Measurements from ENCODE around the gene SPATA2.

The SPATA2 gene

GRCh38 chr20:49935746-49936152 is 20.4 kb upstream of the SPATA2 start:
- no peak for DNase-seq (ENCODE audit: low read depth)

- no peak for DNase-seq (ENCODE audit: low read depth)
Measured at GRCh38 chr20:49929142-49929494, 13.8 kb upstream of the SPATA2 start.

GRCh38 chr20:49928411-49929141 is 13.2 kb upstream of the SPATA2 start:
- peak; percentile 62 for DNase-seq (ENCODE audit: low read depth)

GRCh38 chr20:49925901-49926454 is 10.6 kb upstream of the SPATA2 start:
- DNase-seq (ENCODE audit: low read depth) = no peak

GRCh38 chr20:49924247-49924646 is 8.9 kb upstream of the SPATA2 start:
- DNase-seq (ENCODE audit: low read depth) = no peak

- no peak for DNase-seq (ENCODE audit: low read depth)
Measured at GRCh38 chr20:49919461-49919860, 4.1 kb upstream of the SPATA2 start.

- no peak for DNase-seq (ENCODE audit: low read depth)
Measured at GRCh38 chr20:49919009-49919408, 3.7 kb upstream of the SPATA2 start.

- no peak for DNase-seq (ENCODE audit: low read depth)
Measured at GRCh38 chr20:49918446-49918845, 3.1 kb upstream of the SPATA2 start.

- no peak for DNase-seq (ENCODE audit: low read depth)
Measured at GRCh38 chr20:49916146-49917002, 1.0 kb upstream of the SPATA2 start.

- DNase-seq (ENCODE audit: low read depth) = no peak
Measured at GRCh38 chr20:49915118-49915379, 280 bp downstream of the SPATA2 start.

- no peak for DNase-seq (ENCODE audit: low read depth)
Measured at GRCh38 chr20:49914310-49915117, 815 bp downstream of the SPATA2 start.

- DNase-seq (ENCODE audit: low read depth) = no peak
Measured at GRCh38 chr20:49913399-49914047, 1.8 kb downstream of the SPATA2 start.

- DNase-seq (ENCODE audit: low read depth) = no peak
Measured at GRCh38 chr20:49910340-49910706, 5.0 kb downstream of the SPATA2 start.

- no peak for DNase-seq (ENCODE audit: low read depth)
Measured at GRCh38 chr20:49909499-49910339, 5.6 kb downstream of the SPATA2 start.

- DNase-seq (ENCODE audit: low read depth) = no peak
Measured at GRCh38 chr20:49908258-49908565, 7.1 kb downstream of the SPATA2 start.

- DNase-seq (ENCODE audit: low read depth) = no peak
Measured at GRCh38 chr20:49907405-49908257, 7.7 kb downstream of the SPATA2 start.

- DNase-seq (ENCODE audit: low read depth) = no peak
Measured at GRCh38 chr20:49906615-49907154, 8.6 kb downstream of the SPATA2 start.

- no peak for DNase-seq (ENCODE audit: low read depth)
Measured at GRCh38 chr20:49906101-49906604, 9.2 kb downstream of the SPATA2 start.

- DNase-seq (ENCODE audit: low read depth) = no peak
Measured at GRCh38 chr20:49905415-49906091, 9.8 kb downstream of the SPATA2 start.

All from stimulated activated CD8-positive, alpha-beta memory T cell treated with anti-CD3 and anti-CD28 coated beads, Interleukin-15, amount 100 ng/mL, for 1 hour (primary cell).